Stimulated activated CD4-positive, alpha-beta T cell treated with anti-CD3 and anti-CD28 coated beads, Interleukin-4, amount 100 ng/mL, for 24 hours (primary cell): ENCODE measurements around the gene GNG13.
"Not testable (repeated sequence)": the region's sequence is repeated elsewhere in the genome, so short reads cannot be mapped to it uniquely, and the experiment has no call there.

Source experiments
- DNase-seq: peaks from one replicate; pipeline ENCODE4 v3.0.0-alpha.2; 2020

GNG13 gene

DNA sequence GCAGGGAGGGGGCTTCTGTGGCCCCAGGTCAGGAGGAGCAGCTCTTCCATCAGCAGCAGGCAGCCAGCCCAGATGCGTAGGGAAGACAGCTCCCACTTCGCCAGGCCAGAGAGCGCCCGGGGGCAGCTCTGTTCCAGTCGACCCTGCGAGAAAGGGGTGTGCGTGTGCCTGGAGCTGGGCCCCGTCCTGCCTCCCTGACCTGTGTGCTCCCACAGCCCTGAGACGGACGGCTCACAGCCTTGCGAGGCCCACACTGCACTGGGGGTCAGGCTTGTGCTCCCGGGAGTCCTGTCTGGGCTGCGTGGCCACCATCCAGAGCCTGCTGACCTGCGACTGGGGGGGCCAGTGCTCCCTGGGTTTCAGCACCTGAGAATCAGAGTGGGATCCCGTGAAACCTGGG, 40.5 kb downstream of the GNG13 start:
- no peak for DNase-seq

DNA sequence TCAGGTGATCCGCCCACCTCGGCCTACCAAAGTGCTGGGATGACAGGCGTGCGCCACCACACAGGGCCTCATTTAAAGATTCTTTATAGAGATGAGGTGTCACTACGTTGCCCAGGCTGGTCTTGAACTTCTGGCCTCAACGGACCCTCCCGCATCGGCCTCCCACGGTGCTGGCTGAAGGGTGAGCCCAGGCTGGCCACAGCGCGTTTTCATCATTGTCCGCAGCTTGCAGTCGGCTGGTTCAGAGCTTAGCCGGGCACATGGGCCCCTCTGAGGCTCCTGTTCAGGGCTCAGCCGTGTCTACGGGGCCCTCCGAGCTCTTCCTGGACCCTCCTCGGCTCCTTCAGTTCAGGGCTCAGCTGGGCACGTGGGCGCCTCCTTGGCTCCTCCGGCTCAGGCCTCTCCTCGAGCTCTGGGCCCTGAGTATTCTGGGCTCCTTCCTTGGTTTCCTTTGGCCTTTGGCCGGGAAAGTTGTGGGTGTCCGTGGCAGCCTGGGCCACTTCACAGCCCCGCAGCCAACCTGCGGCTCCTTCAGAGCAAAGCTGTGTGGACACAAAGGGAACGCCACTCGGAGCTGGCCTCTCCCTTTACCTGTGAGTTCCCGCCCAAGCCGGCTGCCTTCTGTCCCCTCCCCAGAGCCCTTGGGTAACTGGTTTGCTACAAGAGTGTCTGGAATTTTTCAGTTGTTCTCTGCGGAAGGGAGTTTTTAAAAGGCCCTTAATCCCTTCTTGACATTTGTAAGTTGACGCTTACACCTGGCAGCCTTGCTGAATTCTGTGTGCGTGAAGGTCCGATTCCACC, 41.2 kb downstream of the GNG13 start:
- no peak for DNase-seq

DNA sequence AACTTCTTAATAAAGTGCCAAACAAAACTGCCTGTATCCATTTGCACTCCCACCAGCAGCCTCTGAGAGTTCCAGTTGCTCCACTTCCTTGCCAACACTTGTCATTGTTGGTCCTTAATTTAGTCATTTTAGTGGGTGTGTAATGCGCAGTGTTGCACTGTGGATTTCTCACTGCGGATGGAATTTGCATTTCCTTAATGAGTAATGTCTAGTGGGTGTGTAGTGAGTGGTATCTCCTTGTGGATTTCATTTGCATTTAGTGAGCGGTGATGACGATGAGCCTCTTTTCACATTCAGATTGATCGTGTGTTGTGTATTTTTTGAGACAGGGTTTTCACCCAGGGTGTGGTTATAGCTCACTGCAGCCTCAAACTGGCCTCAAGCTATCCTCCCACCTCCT, 44.1 kb downstream of the GNG13 start:
- DNase-seq = no peak

DNA sequence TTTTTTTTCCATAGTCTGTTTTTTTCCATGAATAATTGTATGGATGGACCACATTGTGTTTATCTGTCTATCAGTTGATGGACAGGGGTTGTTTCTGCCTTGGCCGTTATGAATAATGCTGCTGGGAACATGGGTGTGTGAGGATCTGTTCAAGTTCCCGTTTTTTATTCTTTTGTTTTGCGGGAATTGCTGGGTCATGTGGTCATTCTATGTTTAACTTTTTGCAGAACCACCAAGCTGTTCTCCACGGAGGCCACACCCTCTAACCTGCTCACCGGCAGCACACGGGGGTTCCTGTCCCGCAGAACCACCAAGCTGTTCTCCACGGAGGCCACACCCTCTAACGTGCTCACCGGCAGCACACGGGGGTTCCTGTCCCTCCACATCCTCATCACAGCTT, 45.9 kb downstream of the GNG13 start:
- DNase-seq = no peak

DNA sequence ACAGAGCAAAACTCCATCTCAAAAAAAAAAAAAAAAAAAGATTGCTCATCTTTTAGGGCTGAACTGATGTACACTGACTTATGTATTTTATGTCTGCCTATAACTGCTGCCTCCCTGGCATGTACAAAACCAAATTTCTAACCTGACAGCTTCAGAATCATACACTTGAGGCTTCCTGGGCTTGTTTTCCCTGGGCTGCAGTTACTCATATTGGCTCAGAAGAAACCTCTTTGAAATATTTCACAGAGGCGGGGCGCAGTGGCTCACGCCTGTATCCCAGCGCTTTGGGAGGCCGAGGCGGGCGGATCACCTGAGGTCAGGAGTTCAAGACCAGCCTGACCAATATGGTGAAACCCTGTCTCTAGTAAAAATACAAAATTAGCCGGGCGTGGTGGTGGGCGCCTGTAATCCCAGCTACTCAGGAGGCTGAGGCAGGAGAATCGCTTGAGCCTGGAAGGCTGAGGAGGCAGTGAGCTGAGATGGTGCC, 46.4 kb downstream of the GNG13 start:
- not testable (repeated sequence) for DNase-seq

DNA sequence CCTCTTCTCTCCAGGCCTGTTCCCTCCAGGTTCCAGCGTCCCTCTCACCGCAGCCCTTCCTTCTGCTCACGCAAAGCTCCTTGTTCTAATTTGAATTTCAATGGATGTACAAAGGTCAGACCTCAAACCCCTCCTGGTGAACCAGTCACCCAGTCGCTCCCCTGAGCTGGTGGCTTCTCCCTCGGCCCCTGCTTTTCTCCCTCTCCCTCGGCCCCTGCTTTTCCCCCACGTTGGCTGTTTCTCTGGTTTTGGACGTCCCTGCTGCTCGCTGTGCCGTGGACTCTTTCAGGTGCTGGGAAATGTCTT, 48.6 kb downstream of the GNG13 start:
- no peak for DNase-seq

DNA sequence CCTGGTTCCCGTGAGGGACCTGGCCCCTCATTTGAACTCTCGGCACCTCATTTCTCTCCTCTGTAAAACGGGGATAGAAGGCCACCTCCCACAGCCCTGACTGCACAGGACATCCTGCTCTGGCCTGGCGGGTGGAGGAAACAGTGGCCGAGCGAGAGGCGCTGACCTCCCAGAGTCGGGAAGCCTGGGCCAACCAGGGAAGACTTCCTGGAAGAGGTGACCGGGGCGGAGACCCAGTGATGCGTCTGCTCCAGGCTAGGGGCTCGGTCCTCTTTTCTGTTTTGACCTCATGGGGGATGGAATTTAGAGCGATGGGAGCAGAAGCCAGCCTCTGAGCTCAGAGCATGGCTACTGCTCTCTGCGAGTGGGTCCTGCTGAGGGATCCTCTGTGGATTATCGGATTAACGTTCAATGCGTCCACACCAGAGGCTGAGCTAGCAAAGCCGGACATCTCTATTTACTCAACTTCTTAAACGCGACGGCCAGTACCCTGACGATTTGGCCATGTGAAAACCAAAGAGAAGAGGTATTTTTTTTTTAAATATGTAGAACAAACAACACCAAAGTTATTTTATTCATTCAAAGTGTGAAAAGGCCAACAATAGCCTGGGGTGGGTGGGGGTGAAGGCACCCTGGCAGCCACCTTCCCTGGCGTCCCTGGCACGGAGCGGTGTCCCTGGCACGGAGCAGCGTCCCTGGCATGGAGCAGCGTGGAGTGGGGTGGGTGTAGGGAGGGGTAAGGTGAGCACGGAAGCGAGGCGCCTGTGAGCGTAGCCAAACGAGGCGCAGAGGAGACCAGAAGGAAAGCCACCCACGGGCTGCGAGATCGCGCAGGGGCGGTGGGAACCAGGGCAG, 49.2 kb downstream of the GNG13 start:
- DNase-seq = no peak

DNA sequence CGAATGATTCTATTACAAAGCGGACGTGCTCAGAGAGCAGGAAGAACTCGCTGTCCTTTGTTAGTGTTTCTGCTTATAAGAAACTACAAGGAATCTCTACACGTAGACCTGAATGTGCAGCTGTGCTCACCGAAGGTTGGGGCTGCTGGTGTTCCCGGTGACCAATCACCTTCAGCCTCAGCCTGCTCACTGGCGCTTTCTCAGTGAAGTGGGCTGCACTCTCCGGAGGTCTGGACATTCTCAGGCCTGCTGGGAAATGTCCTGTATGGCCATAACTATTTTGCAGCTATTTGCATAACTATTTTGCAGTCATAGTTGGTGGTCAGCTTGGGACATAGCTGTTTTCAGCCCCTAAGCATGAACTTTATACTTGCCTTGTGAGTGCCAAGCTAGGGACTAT, 50.0 kb downstream of the GNG13 start:
- DNase-seq = no peak

DNA sequence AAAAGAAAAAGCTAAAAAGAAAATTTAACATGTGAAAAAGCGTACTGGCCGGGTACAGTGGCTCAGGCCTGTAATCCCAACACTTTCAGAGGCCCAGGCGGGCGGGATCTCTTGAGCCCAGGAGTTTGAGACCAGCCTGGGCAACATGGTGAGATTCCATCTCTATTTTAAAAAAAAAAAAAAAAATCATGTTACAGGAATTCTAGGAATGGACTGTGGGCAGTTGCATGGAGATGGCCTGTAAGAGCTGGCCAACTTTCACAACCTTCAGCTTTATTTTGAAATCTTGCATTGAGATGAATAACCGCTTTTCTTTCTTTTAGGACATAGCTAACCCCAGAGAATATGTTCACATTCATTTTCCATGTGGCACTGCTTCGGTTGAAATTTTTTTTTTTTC, 51.5 kb downstream of the GNG13 start:
- DNase-seq = no peak
